Tibial nerve (tissue), 4 donors: ENCODE results near the gene TBC1D16.

Source experiments
- CTCF ChIP-seq, 5 experiments: fragments of 200-600 bp in 3 of 5; fragments of 450-650 bp in 2 of 5; sonication (generic) in 3 of 5; IDR thresholded peaks; one replicate each; pipeline ENCODE4 v1.5.1; 2016 to 2019; ENCODE audit warnings: antibody characterized with exemption in 5 of 5, mild to moderate bottlenecking in 3 of 5, moderate library complexity in 2 of 5
- EP300 ChIP-seq, 2 donors: sonication (generic); formaldehyde crosslinking; IDR thresholded peaks; one replicate each; pipeline ENCODE4 v1.6.1; 2017; ENCODE audit warnings: antibody characterized with exemption in 2 of 2, mild to moderate bottlenecking in 1 of 2
- POLR2A ChIP-seq, 2 donors: fragments of 450-650 bp; IDR thresholded peaks; one replicate each; pipeline ENCODE4 v1.6.1; 2017; ENCODE audit warnings: antibody characterized with exemption in 2 of 2, mild to moderate bottlenecking in 2 of 2, moderate library complexity in 2 of 2

- TF ChIP-seq EP300 (IDR thresholded peaks at IDR 0.05) (no peak), CTCF (IDR thresholded peaks at IDR 0.05) (no peak), POLR2A (IDR thresholded peaks at IDR 0.05) (no peak)
These were observed 47.8 kb downstream of the TBC1D16 start for GRCh38 chr17:79987935-79988184.
